GM18951 (cell line): ENCODE measurements around the gene CLIP3.

Experiments
- POLR2A ChIP-seq: IDR thresholded peaks from 4 replicates; pipeline ENCODE4 v1.6.1; 2011; ENCODE audit warnings: mild to moderate bottlenecking; ENCODE audit not compliant: insufficient read length, insufficient read depth; ENCODE audit errors: extremely low read depth
- in situ Hi-C: fragments of 300-500 bp; cut with MboI; formaldehyde crosslinking; loops from one replicate; pipeline ENCODE4 v1.12.0; 2022; ENCODE audit warnings: low sequenced_read_pairs, mixed read lengths, inconsistent platforms; ENCODE audit not compliant: unreplicated experiment

The CLIP3 gene

GRCh38 chr19:36010402-36010801 is 22.3 kb downstream of the CLIP3 start:
- no peak for TF ChIP-seq POLR2A

DNA sequence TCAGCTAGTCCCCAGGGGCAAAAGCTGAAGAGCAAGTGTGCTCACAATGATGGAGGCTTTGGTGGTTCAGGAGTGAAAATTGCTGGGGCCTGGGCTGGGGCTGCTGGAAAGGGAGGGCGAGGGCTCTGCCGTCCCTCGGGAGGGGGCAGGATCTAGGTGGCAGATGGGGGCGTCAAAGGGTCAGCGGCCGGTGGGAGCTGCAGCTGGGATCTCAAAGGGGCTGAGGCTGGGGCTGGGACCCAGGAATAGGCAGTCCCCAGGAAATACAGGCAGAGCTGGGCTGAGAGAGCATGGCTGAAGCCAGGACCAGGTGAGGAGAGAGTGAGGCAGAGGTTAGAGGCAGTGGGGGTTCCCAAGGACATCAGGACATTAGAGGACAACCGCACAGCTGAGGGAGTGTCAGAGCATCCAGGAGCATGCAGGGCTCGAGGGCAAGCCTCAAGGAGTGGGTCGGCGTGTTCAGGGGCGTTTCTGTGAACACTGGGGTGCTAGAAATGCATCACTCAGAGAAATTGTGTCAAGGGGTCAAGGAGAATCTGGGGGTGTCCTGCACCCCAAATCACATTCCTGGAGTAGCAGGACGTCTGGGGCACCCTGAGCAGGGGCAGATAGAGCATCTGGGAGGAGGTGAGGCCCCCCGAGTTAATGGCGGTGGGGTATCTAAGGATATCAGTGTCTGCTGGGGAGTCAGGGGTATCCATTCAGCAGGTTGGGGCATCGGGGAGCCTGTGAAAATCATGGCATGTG is 22.9 kb downstream of the CLIP3 start:
- TF ChIP-seq POLR2A: no peak
- in situ Hi-C loops: no loop called here

More at GRCh38 chr19:36010402-36010801, 22.3 kb downstream of the CLIP3 start:
- in situ Hi-C loops: no loop called here

- TF ChIP-seq POLR2A: peak; percentile 44
- in situ Hi-C loops: no loop called here
Measured at GRCh38 chr19:36009220-36009619, 23.5 kb downstream of the CLIP3 start.

GRCh38 chr19:36008336-36008978 is 24.2 kb downstream of the CLIP3 start, which contains the start of gene SYNE4:
Gene SYNE4 (minus strand): TSS chr19:36008813. CDS start chr19:36008681, 132 bp downstream.
- in situ Hi-C loops: no loop called here

GRCh38 chr19:36006955-36007354 is 25.7 kb downstream of the CLIP3 start:
- TF ChIP-seq POLR2A: no peak
- in situ Hi-C loops: no loop called here

More at GRCh38 chr19:36008336-36008978, 24.2 kb downstream of the CLIP3 start, which contains the start of gene SYNE4:
- TF ChIP-seq POLR2A: no peak

- in situ Hi-C loops: no loop called here
- no peak for TF ChIP-seq POLR2A
Measured at GRCh38 chr19:36003284-36003683, 29.4 kb downstream of the CLIP3 start.

- in situ Hi-C loops: no loop called here
- TF ChIP-seq POLR2A: no peak
Measured at GRCh38 chr19:36001605-36002004, 31.1 kb downstream of the CLIP3 start.

DNA sequence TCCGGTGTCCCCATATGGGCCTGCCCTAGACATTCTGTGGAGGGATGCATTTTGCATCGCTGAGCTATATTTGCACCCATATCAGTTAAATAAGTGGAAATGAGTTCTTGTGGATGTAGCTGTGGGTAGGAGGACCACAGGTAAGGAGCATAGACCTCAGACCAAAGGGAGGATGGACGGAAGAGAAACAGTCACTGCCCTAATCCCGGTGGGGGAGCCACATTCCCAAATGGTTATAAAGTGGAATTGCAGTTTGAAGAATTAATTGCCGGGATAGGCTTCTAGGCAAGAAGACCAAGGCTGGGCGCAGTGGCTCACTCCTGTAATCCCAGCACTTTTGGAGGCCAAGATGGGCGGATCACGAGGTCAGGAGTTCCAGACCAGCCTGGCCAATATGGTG is 35.9 kb downstream of the CLIP3 start:
- TF ChIP-seq POLR2A: no peak
- in situ Hi-C loops: no loop called here

DNA sequence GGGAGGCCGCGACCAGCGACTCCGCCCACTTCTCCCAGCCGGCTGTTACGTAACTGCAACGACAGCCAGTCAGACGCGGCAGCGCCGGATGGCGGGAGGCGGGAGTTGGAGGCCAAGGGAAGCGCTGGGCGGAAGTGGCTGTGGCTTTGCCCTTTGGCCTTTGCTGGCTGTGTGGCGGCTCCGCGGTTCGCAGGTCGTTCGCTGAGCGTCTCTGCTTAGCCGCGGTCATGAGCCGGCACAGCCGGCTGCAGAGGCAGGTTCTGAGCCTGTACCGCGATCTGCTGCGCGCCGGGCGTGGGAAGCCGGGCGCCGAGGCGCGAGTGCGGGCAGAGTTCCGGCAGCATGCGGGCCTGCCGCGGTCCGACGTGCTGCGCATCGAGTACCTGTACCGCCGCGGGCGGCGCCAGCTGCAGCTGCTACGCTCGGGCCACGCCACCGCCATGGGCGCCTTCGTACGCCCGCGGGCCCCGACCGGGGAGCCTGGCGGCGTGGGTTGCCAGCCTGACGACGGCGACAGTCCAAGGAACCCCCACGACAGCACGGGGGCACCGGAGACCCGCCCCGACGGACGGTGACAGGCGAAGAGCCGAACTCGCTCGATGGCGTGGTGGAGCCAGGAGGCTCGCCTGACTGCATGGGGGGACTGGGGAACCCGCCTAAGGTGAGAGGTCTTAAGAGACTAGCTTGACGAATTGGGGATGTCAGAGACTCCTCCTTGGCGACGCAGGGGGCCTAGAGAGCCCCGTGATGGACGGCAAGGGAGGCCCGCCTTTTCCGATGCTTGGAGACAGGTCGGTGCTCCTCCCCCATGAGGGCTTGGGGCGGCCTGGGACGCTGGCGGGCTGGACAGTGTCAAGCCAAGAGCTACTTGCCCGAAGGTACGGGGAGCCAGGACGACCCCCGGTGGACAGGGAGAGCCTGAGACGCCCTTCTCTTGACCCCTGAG is 37.4 kb downstream of the CLIP3 start, which contains the start of gene SDHAF1:
Gene SDHAF1 (plus strand): TSS at position 141 of the 946 bp plus-strand sequence. CDS start 87 bp downstream, at position 228.
- in situ Hi-C loops: no loop called here
- peak; percentile 89 for TF ChIP-seq POLR2A

- in situ Hi-C loops: no loop called here
- no peak for TF ChIP-seq POLR2A
Measured at GRCh38 chr19:35993923-35994598, 38.6 kb downstream of the CLIP3 start.

GRCh38 chr19:35992907-35993765 is 39.5 kb downstream of the CLIP3 start:
- no peak for TF ChIP-seq POLR2A
- in situ Hi-C loops: no loop called here

DNA sequence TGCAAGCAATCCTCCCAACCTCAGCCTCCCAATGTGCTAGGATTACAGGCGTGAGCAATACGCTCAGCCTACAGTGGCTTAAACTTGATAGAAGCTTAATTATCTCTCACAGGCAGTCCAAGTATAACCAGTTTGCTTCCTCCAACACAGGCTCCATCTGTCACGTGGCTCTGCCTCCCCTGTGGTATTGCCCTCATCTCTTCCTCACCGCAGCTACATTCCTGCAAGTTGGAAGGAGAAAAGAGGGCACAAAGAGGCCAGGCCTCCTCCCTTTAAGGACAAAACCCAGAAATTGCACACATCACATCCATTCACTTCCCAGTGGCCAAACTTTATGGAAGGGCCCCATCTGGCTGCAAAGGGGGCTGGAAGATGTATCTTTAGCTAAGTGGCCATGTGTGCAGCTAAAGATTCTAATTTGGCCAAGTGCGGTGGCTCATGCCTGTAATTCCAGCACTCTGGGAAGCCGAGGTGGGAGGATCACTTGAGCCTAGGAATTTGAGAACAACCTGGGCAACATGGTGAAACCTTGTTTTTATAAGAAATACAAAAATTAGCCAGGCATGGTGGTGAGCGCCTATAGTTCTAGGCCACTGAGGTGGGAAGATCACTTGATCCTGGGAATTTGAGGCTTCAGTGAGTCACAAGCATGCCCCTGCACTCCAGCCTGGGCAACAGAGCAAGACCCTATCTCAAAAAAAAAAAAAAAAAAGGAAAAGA is 40.8 kb downstream of the CLIP3 start:
- TF ChIP-seq POLR2A: no peak
- in situ Hi-C loops: no loop called here
